ENCODE measurements around the gene GTPBP4.
"Not testable (repeated sequence)": the region's sequence is repeated elsewhere in the genome, so short reads cannot be mapped to it uniquely, and the experiment has no call there.

GTPBP4 gene

GRCh38 chr10:1063232-1063865, 75.1 kb downstream of the GTPBP4 start:
- no peak for DNase-seq

GRCh38 chr10:1064964-1065247, 76.7 kb downstream of the GTPBP4 start:
- no peak for DNase-seq

DNA sequence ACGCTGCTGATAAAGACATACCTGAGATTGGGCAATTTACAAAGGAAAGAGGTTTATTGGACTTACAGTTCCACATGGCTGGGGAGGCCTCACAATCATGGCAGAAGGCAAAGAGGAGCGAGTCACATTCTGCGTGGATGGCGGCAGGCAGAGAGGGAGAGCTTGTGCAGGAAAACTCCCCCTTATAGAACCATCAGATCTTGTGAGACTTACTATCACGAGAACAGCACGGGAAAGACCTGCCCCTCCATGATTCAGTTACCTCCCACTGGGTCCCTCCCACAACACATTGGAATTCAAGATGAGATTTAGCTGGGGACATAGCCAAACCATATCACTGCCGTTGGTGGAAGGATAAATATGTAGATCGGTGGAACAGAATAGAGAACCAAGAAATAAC, 78.5 kb downstream of the GTPBP4 start:
- DNase-seq = not testable (repeated sequence)

DNA sequence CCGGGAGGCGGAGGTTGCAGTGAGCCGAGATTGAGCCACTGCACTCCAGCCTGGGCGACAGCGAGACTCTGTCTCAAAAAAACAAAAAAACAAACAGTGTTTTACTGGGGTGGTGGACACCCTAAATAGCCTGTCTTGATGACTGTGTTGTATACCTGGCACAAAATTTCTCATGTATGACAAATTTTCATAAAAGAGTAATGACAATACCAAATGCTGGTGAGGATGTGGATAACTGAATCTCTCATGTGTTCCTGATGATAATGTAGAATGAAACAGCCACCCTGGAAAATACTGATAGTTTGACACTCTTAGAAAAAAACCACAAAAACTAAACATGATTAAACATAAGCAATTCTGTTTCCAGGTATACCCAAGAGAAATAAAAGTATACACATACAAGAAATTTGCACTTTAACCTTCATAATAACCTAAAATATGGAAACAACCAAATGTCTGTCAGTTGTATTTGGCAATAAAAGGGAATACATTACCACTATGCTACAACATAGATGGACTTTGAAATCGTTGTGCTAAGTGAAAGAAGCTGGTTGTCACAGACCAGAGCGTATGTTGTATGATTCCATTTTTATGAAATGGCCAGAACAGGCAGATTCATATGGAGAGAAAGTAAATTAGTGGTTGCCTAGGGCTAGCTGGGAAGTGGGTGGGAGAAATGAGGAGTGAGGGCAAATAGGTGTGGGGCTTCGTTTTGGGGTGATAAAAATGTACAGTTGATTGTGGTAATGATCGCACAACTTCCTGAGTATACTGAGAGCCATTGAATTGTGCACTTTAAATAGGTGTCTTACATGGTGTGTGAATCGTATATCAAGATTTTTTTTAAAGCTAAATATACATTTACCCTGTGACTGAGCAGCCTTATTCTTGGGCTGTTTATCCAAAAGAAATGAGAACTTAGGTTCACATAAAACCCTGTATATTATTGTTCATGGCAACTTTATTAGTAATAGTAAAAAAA, 80.4 kb downstream of the GTPBP4 start:
- no peak for DNase-seq

All from cerebellar nuclear complex (tissue), 1 donor.